ENCODE data around the gene FANCB. TPM values are rescaled to one million over a fixed set of nuclear protein-coding genes. Genes with fewer than 3 reads are reported as not detected.

The FANCB gene
- total and polyA plus RNA-seq, 4 donors: 0.07 to 6.2 (median 0.29) TPM

GRCh38 chrX:14872355-14872754 lies 514 bp downstream of the FANCB start:
- 19% methylated on average over 7 of the region's 7 CpGs for WGBS
- peaks cover 0 to 6% (median 5%) of the 10 kb centered on the region in 4 donors for H3K4me1 ChIP-seq (ENCODE audit: control insufficient read depth in 4 of 4, insufficient read depth in 4 of 4, low read length in 3 of 4)
- TF ChIP-seq REST (IDR thresholded peaks at IDR 0.05): no peak
- TF ChIP-seq JUND (IDR thresholded peaks at IDR 0.05): no peak
- H3K4me3 ChIP-seq (ENCODE audit: low read depth in 1 of 3, low read length in 3 of 3): peak overlapping the region in 2 of 3 donors; percentile 20 to 38
- H3K36me3 ChIP-seq (ENCODE audit: control insufficient read depth in 4 of 4, insufficient read depth in 3 of 4, low read depth in 1 of 4, low read length in 3 of 4): no peaks in the 10 kb centered on the region
- DNase-seq (ENCODE audit: low spot score): no peak
- H3K27me3 ChIP-seq (ENCODE audit: control insufficient read depth in 4 of 4, insufficient read depth in 4 of 4, low read length in 3 of 4): no peaks in the 10 kb centered on the region
- H3K9ac ChIP-seq (ENCODE audit: low read depth in 1 of 2, low read length in 2 of 2): no peak overlapping the region
- no peaks in the 10 kb centered on the region for H3K9me3 ChIP-seq (ENCODE audit: control insufficient read depth in 4 of 4, low read length in 3 of 4)
- no peak overlapping the region for H3K27ac ChIP-seq (ENCODE audit: low read depth in 1 of 2, low read length in 2 of 2)

- no peaks in the 10 kb centered on the region for H3K27me3 ChIP-seq (ENCODE audit: control insufficient read depth in 4 of 4, insufficient read depth in 4 of 4, low read length in 3 of 4)
- no peaks in the 10 kb centered on the region for H3K36me3 ChIP-seq (ENCODE audit: control insufficient read depth in 4 of 4, insufficient read depth in 3 of 4, low read depth in 1 of 4, low read length in 3 of 4)
- TF ChIP-seq GABPA (IDR thresholded peaks at IDR 0.05 in 1 of 2, conservative IDR thresholded peaks at IDR 0.05 in 1 of 2) (no peak), SP1 (IDR thresholded peaks at IDR 0.05) (no peak), NR2F2 (IDR thresholded peaks at IDR 0.05) (no peak), YY1 (IDR thresholded peaks at IDR 0.05) (no peak), HNF4G (IDR thresholded peaks at IDR 0.05) (no peak), MAX (IDR thresholded peaks at IDR 0.05) (no peak), FOXA2 (IDR thresholded peaks at IDR 0.05) (no peak), TAF1 (conservative IDR thresholded peaks at IDR 0.05) (no peak), RXRA (IDR thresholded peaks at IDR 0.05) (no peak)
- peaks cover 0 to 6% (median 5%) of the 10 kb centered on the region in 4 donors for H3K4me1 ChIP-seq (ENCODE audit: control insufficient read depth in 4 of 4, insufficient read depth in 4 of 4, low read length in 3 of 4)
- 92% methylated on average over 1 of the region's 1 CpG for WGBS
- peaks cover 0 to 2% (median 0%) of the 10 kb centered on the region in 4 donors for H3K9me3 ChIP-seq (ENCODE audit: control insufficient read depth in 4 of 4, low read length in 3 of 4)
- H3K9ac ChIP-seq (ENCODE audit: low read depth in 1 of 2, low read length in 2 of 2): no peak overlapping the region
- H3K4me3 ChIP-seq (ENCODE audit: low read depth in 1 of 3, low read length in 3 of 3): no peak overlapping the region
- DNase-seq (ENCODE audit: low spot score): no peak
- H3K27ac ChIP-seq (ENCODE audit: low read depth in 1 of 2, low read length in 2 of 2): no peak overlapping the region
Measured at GRCh38 chrX:14871767-14872166, 1.1 kb downstream of the FANCB start.

- H3K9me3 ChIP-seq (ENCODE audit: control insufficient read depth in 4 of 4, low read length in 3 of 4): peaks cover 0 to 2% (median 0%) of the 10 kb centered on the region in 4 donors
- TF ChIP-seq MAX (IDR thresholded peaks at IDR 0.05) (no peak), EGR1 (IDR thresholded peaks at IDR 0.05; ENCODE audit: low read depth in 2 of 2) (no peak), CTCF (IDR thresholded peaks at IDR 0.05; ENCODE audit: low read depth, low read length, missing input control) (no peak), JUND (IDR thresholded peaks at IDR 0.05) (no peak), YY1 (IDR thresholded peaks at IDR 0.05) (no peak), HNF4G (IDR thresholded peaks at IDR 0.05) (no peak), SP1 (IDR thresholded peaks at IDR 0.05) (no peak)
- H3K4me3 ChIP-seq (ENCODE audit: low read depth in 1 of 3, low read length in 3 of 3): no peak overlapping the region
- H3K27me3 ChIP-seq (ENCODE audit: control insufficient read depth in 4 of 4, insufficient read depth in 4 of 4, low read length in 3 of 4): no peaks in the 10 kb centered on the region
- no peaks in the 10 kb centered on the region for H3K4me1 ChIP-seq (ENCODE audit: control insufficient read depth in 4 of 4, insufficient read depth in 4 of 4, low read length in 3 of 4)
- H3K27ac ChIP-seq (ENCODE audit: low read depth in 1 of 2, low read length in 2 of 2): no peak overlapping the region
- no peak for DNase-seq (ENCODE audit: low spot score)
- H3K9ac ChIP-seq (ENCODE audit: low read depth in 1 of 2, low read length in 2 of 2): no peak overlapping the region
- 68% methylated on average over 1 of the region's 1 CpG for WGBS
- no peaks in the 10 kb centered on the region for H3K36me3 ChIP-seq (ENCODE audit: control insufficient read depth in 4 of 4, insufficient read depth in 3 of 4, low read depth in 1 of 4, low read length in 3 of 4)
Measured at GRCh38 chrX:14865201-14865600, 7.7 kb downstream of the FANCB start.

Data from liver (tissue), 9 donors.